Vagina (tissue), 2 donors: ENCODE data around the gene NGB. TPM values are rescaled to one million over a fixed set of nuclear protein-coding genes. Genes with fewer than 3 reads are reported as not detected.

ENCODE experiments used
- DNase-seq, 2 donors: peaks; one replicate each; pipeline ENCODE4 v3.0.0-alpha.2; 2017; ENCODE audit errors: extremely low spot score in 2 of 2
- H3K27ac ChIP-seq: fragments of 200-600 bp; sonication (generic); one replicate; pipeline ENCODE4 v1.5.1; 2019
- H3K27me3 ChIP-seq: fragments of 200-600 bp; sonication (generic); one replicate; pipeline ENCODE4 v1.5.1; 2019
- H3K36me3 ChIP-seq, 2 donors: fragments of 200-600 bp; sonication (generic); one replicate each; pipeline ENCODE4 v1.5.1; 2017 to 2019
- H3K4me1 ChIP-seq: fragments of 200-600 bp; sonication (generic); one replicate; pipeline ENCODE4 v1.5.1; 2019
- H3K4me3 ChIP-seq, 2 donors: fragments of 200-600 bp; sonication (generic); 1 replicate in 1 of 2; 2 replicates in 1 of 2; pipeline ENCODE4 v1.5.1; 2016 to 2019
- H3K9me3 ChIP-seq: fragments of 200-600 bp; sonication (generic); one replicate; pipeline ENCODE4 v1.5.1; 2019
- POLR2A ChIP-seq, 2 donors: fragments of 450-650 bp; IDR thresholded peaks; one replicate each; pipeline ENCODE4 v1.6.1; 2017; ENCODE audit warnings: antibody characterized with exemption in 2 of 2, mild to moderate bottlenecking in 2 of 2, moderate library complexity in 2 of 2
- POLR2AphosphoS5 ChIP-seq, 2 donors: sonication (generic); formaldehyde crosslinking; IDR thresholded peaks; one replicate each; pipeline ENCODE4 v1.9.0; 2017; ENCODE audit warnings: antibody characterized with exemption in 2 of 2, mild to moderate bottlenecking in 2 of 2, low read depth in 1 of 2; ENCODE audit not compliant: insufficient read depth in 1 of 2
- intact Hi-C: fragments of 100-400 bp; cut with DNase I; formaldehyde crosslinking; loops from one replicate; pipeline ENCODE4 v1.15.1; 2023
- total RNA-seq: library from RNA; depleted of rRNA; stranded (reverse); fragments of >200 nt; gene quantifications from one replicate; pipeline ENCODE4 v1.2.3, GENCODE V29; 2016
- TF ChIP-seq, protein P1 (sequence below), 3 experiments: fragments of 450-650 bp in 2 of 3; fragments of 200-600 bp in 1 of 3; sonication (generic) in 1 of 3; IDR thresholded peaks; one replicate each; pipeline ENCODE4 v1.5.1; 2017 to 2019; ENCODE audit warnings: antibody characterized with exemption in 3 of 3, mild to moderate bottlenecking in 2 of 3, moderate library complexity in 2 of 3

Gene NGB
- total RNA-seq, 1 donor from 2014 or later: 1.7 TPM

GRCh38 chr14:77266336-77266735, 4.7 kb downstream of the NGB start:
- no peaks in the 10 kb centered on the region for H3K36me3 ChIP-seq
- no peak overlapping the region for H3K4me3 ChIP-seq
- intact Hi-C loops: no loop called here
- peaks cover 9% of the 10 kb centered on the region for H3K4me1 ChIP-seq
- no peaks in the 10 kb centered on the region for H3K27me3 ChIP-seq
- H3K9me3 ChIP-seq: no peaks in the 10 kb centered on the region
- no peak for DNase-seq
- no peak for TF ChIP-seq POLR2A (IDR thresholded peaks at IDR 0.05)
- TF ChIP-seq, protein P1, sequence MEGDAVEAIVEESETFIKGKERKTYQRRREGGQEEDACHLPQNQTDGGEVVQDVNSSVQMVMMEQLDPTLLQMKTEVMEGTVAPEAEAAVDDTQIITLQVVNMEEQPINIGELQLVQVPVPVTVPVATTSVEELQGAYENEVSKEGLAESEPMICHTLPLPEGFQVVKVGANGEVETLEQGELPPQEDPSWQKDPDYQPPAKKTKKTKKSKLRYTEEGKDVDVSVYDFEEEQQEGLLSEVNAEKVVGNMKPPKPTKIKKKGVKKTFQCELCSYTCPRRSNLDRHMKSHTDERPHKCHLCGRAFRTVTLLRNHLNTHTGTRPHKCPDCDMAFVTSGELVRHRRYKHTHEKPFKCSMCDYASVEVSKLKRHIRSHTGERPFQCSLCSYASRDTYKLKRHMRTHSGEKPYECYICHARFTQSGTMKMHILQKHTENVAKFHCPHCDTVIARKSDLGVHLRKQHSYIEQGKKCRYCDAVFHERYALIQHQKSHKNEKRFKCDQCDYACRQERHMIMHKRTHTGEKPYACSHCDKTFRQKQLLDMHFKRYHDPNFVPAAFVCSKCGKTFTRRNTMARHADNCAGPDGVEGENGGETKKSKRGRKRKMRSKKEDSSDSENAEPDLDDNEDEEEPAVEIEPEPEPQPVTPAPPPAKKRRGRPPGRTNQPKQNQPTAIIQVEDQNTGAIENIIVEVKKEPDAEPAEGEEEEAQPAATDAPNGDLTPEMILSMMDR (IDR thresholded peaks at IDR 0.05): no peak
- no peak overlapping the region for H3K27ac ChIP-seq

- H3K36me3 ChIP-seq: no peaks in the 10 kb centered on the region
- TF ChIP-seq POLR2AphosphoS5 (IDR thresholded peaks at IDR 0.05; ENCODE audit: insufficient read depth in 1 of 2, low read depth in 1 of 2): no peak
- TF ChIP-seq, protein P1 (IDR thresholded peaks at IDR 0.05): no peak
- no peak for TF ChIP-seq POLR2A (IDR thresholded peaks at IDR 0.05)
- no peak overlapping the region for H3K27ac ChIP-seq
- H3K27me3 ChIP-seq: no peaks in the 10 kb centered on the region
- H3K9me3 ChIP-seq: no peaks in the 10 kb centered on the region
- peaks cover 4% of the 10 kb centered on the region for H3K4me1 ChIP-seq
- no peak overlapping the region for H3K4me3 ChIP-seq
- no peak for DNase-seq
- intact Hi-C loops: no loop called here
Measured at GRCh38 chr14:77265561-77266335, 5.3 kb downstream of the NGB start.

- no peak for DNase-seq
- Histone ChIP-seq H3K4me1 (no peaks in the 10 kb centered on the region), H3K4me3 (no peak overlapping the region), H3K27me3 (no peaks in the 10 kb centered on the region), H3K36me3 (no peaks in the 10 kb centered on the region), H3K9me3 (no peaks in the 10 kb centered on the region), H3K27ac (no peak overlapping the region)
- intact Hi-C loops: no loop called here
- TF ChIP-seq POLR2AphosphoS5 (IDR thresholded peaks at IDR 0.05; ENCODE audit: insufficient read depth in 1 of 2, low read depth in 1 of 2) (no peak), POLR2A (IDR thresholded peaks at IDR 0.05) (no peak)
- TF ChIP-seq, protein P1 (IDR thresholded peaks at IDR 0.05): no peak
Measured at GRCh38 chr14:77265187-77265515, 5.9 kb downstream of the NGB start.

- H3K9me3 ChIP-seq: no peaks in the 10 kb centered on the region
Measured at GRCh38 chr14:77264466-77265186, 6.4 kb downstream of the NGB start.

More at GRCh38 chr14:77264466-77265186, 6.4 kb downstream of the NGB start:
- Histone ChIP-seq H3K4me3 (no peak overlapping the region), H3K36me3 (no peaks in the 10 kb centered on the region), H3K4me1 (no peaks in the 10 kb centered on the region), H3K27ac (no peak overlapping the region), H3K27me3 (no peaks in the 10 kb centered on the region)
- TF ChIP-seq, protein P1 (IDR thresholded peaks at IDR 0.05): no peak
- no peak for TF ChIP-seq POLR2AphosphoS5 (IDR thresholded peaks at IDR 0.05; ENCODE audit: insufficient read depth in 1 of 2, low read depth in 1 of 2)
- TF ChIP-seq POLR2A (IDR thresholded peaks at IDR 0.05): no peak
- intact Hi-C loops: no loop called here
- DNase-seq: no peak
